ENCODE data around the gene CORIN. TPM values are rescaled to one million over a fixed set of nuclear protein-coding genes. Genes with fewer than 3 reads are reported as not detected.

The CORIN gene
- total and polyA plus RNA-seq, 2 of the 4 experiments (the other 2 are of a cell fraction): 20.3 to 24.7 TPM

DNA sequence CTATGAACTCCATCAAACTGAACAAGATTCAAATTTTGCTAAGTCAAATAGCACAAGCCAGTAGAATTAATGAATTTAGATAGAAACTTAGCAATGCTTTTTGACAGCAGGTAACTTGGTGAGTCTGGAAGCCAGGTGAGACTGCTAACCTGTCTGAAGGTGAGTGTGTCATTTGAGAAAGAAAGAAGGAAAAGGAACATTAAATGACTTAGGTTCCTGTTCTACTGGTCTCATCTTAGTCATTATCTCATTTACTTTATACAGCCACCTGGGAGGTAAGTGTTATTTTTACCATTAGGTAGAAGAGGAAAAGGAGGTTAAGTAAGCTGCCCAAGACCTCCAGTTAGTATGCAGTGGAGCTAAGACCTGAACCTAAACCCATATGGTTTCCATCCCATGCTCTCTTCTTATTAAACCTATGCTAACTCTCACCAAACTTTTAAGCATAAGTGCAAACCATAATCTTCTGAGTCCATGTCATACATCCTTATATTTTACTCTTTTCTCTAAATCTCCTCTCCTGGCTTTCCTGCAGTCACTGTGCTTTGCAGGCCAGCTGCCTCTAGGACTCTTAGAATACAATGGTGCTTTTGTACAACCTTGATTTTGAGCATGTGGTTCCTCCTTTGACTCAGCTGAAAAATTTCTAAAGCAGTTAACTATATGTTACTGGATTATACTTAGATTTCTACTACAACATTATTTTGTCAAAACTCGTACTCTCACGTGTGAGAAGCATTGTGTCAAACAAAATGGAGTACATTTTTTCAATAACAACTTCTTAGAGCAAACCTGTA is 284.3 kb downstream of the CORIN start:
- no peaks in the 10 kb centered on the region; the same call in 1 of the 2 replicates for H3K9me1 ChIP-seq (ENCODE audit: insufficient read depth, low read length)
- 0 out of 2 replicates have a peak overlapping the region, but pooled peaks have one; percentile 14 for H3K14ac ChIP-seq (replicated peaks; ENCODE audit: low read depth, low read length)
- H3K9me3 ChIP-seq (ENCODE audit: control insufficient read depth, insufficient read depth, low read length): no peaks in the 10 kb centered on the region
- no peak overlapping the region for H2AK9ac ChIP-seq (replicated peaks; ENCODE audit: low read depth, low read length, poor library complexity)
- no peak overlapping the region for H3K4ac ChIP-seq (ENCODE audit: low read depth, low read length)
- H3K56ac ChIP-seq (ENCODE audit: extremely low read depth, insufficient read depth, low read length): no peak overlapping the region
- H3K79me1 ChIP-seq (ENCODE audit: low read depth in 1 of 2, low read length in 2 of 2): peaks cover 10 to 13% of the 10 kb centered on the region in 2 experiments; a peak in 3 of 4 replicates
- ChIA-PET CTCF (no interaction called here), POLR2A (ENCODE audit: unreplicated experiment) (no interaction called here)
- H2BK15ac ChIP-seq (ENCODE audit: low read depth, low read length): no peak overlapping the region
- in situ Hi-C loops (cut with MboI; ENCODE audit: low sequenced_read_pairs): loop anchor here (25.0 kb wide), 1 partner anchor 616 kb away; no protein-coding TSS in a partner anchor
- no peak overlapping the region for H4K5ac ChIP-seq (ENCODE audit: low read depth, low read length)
- H3K4me2 ChIP-seq (ENCODE audit: low read depth, low read length): no peak overlapping the region
- peak; percentile 44 for DNase-seq
- no peak overlapping the region for H3K27ac ChIP-seq (ENCODE audit: insufficient read depth, low read length)
- H4K20me1 ChIP-seq (ENCODE audit: insufficient read depth, low read length): no peaks in the 10 kb centered on the region
- no peak overlapping the region for H4K91ac ChIP-seq (ENCODE audit: insufficient read depth, low read depth, low read length)
- no peak overlapping the region for H2AK5ac ChIP-seq (ENCODE audit: low read depth, low read length)
- no peak overlapping the region for H3K18ac ChIP-seq (ENCODE audit: low read depth, low read length)
- no peaks in the 10 kb centered on the region for H3K27me3 ChIP-seq (ENCODE audit: control insufficient read depth, insufficient read depth, low read length)
- peaks cover 17% of the 10 kb centered on the region for H3K36me3 ChIP-seq (ENCODE audit: control insufficient read depth, insufficient read depth, low read length)
- no peak overlapping the region for H3K4me3 ChIP-seq (ENCODE audit: insufficient read depth, low read depth, low read length)
- no peak overlapping the region for H3K23ac ChIP-seq (ENCODE audit: low read depth, low read length)
- H2AFZ ChIP-seq (replicated peaks; ENCODE audit: low read length, poor library complexity): no peak overlapping the region
- no peak overlapping the region for H2BK20ac ChIP-seq (ENCODE audit: low read depth, low read length)
- no TSS peak for BruUV-seq (replicated peaks)
- no peak overlapping the region for H2BK5ac ChIP-seq (ENCODE audit: low read depth, low read length, poor library complexity, severe bottlenecking)
- no peak for ATAC-seq (ENCODE audit: low read depth)
- H2BK120ac ChIP-seq (ENCODE audit: low read depth, low read length): no peak overlapping the region
- no peak overlapping the region for H3K9ac ChIP-seq (ENCODE audit: low read depth, low read length)
- dilution Hi-C loops (cut with HindIII; ENCODE audit: low sequenced_read_pairs, unreplicated experiment): no loop called here
- H4K8ac ChIP-seq (ENCODE audit: low read depth in 2 of 2, low read length in 2 of 2): peak overlapping the region in 1 of 2 experiments; percentile 44; a peak in 1 of 4 replicates
- WGBS, 2 experiments (ENCODE audit: extremely low coverage in 2 of 2, insufficient read length in 1 of 2): no CpG with 5 or more reads among the region's 2 CpGs
- H3K4me1 ChIP-seq (ENCODE audit: control insufficient read depth, insufficient read depth, low read length): peaks cover 5% of the 10 kb centered on the region
- intact Hi-C loops (cut with micrococcal nuclease): no loop called here
- TF ChIP-seq NFE2L2 (IDR thresholded peaks at IDR 0.05; ENCODE audit: low read depth, low read length) (no peak), FOS (IDR thresholded peaks at IDR 0.05; ENCODE audit: low read depth, low read length) (no peak), SMC3 (IDR thresholded peaks at IDR 0.05; ENCODE audit: low read depth, low read length) (no peak), MAZ (IDR thresholded peaks at IDR 0.05; ENCODE audit: borderline replicate concordance, low read depth, low read length) (no peak), RCOR1 (IDR thresholded peaks at IDR 0.05; ENCODE audit: insufficient replicate concordance, low read length) (no peak), RAD21 (IDR thresholded peaks at IDR 0.05; ENCODE audit: low read length) (no peak), MXI1 (IDR thresholded peaks at IDR 0.05; ENCODE audit: borderline replicate concordance, low read depth, low read length) (no peak), BHLHE40 (IDR thresholded peaks at IDR 0.05; ENCODE audit: low read depth, low read length) (no peak), CHD1 (IDR thresholded peaks at IDR 0.05; ENCODE audit: low read depth, low read length) (no peak), RFX5 (IDR thresholded peaks at IDR 0.05; ENCODE audit: low read depth, low read length) (no peak), ELK1 (IDR thresholded peaks at IDR 0.05; ENCODE audit: borderline replicate concordance, low read depth, low read length) (no peak), CEBPB (IDR thresholded peaks at IDR 0.05; ENCODE audit: low read depth, low read length) (no peak), POLR2A (IDR thresholded peaks at IDR 0.05; ENCODE audit: low read depth, low read length) (no peak), USF2 (IDR thresholded peaks at IDR 0.05; ENCODE audit: low read depth, low read length) (no peak)
- TF ChIP-seq, protein P1, sequence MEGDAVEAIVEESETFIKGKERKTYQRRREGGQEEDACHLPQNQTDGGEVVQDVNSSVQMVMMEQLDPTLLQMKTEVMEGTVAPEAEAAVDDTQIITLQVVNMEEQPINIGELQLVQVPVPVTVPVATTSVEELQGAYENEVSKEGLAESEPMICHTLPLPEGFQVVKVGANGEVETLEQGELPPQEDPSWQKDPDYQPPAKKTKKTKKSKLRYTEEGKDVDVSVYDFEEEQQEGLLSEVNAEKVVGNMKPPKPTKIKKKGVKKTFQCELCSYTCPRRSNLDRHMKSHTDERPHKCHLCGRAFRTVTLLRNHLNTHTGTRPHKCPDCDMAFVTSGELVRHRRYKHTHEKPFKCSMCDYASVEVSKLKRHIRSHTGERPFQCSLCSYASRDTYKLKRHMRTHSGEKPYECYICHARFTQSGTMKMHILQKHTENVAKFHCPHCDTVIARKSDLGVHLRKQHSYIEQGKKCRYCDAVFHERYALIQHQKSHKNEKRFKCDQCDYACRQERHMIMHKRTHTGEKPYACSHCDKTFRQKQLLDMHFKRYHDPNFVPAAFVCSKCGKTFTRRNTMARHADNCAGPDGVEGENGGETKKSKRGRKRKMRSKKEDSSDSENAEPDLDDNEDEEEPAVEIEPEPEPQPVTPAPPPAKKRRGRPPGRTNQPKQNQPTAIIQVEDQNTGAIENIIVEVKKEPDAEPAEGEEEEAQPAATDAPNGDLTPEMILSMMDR (conservative IDR thresholded peaks at IDR 0.05; ENCODE audit: low read depth, low read length): no peak
